Lower leg skin (tissue), 3 donors: ENCODE data around the gene ZNF280D.

ENCODE experiments used
- POLR2A ChIP-seq, 2 donors: fragments of 450-650 bp; IDR thresholded peaks; one replicate each; pipeline ENCODE4 v1.6.1; 2016 to 2017; ENCODE audit warnings: antibody characterized with exemption in 2 of 2, mild to moderate bottlenecking in 1 of 2, moderate library complexity in 1 of 2
- TF ChIP-seq, protein P1 (sequence below), 3 donors: fragments of 450-650 bp; IDR thresholded peaks; one replicate each; pipeline ENCODE4 v1.5.1; 2016; ENCODE audit warnings: antibody characterized with exemption in 3 of 3, mild to moderate bottlenecking in 3 of 3, moderate library complexity in 2 of 3

DNA sequence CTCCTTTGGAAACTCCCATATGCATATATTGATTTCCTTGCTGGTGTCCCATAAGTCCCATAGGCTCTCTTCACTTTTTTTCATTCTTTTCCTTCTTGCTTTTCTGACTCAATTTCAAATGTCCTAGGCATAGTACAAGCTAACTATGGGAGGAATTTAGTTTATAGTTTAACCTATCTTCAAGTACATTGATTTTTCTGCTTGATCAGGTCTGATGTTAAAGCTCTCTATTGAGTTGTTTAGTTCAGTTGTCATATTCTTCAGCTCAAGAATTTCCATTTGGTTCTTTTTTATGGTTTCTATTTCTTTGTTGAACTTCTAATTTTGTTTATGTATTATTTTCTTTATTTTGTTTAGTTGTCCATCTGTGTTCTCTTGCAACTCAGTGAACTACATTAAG lies 147.1 kb downstream of the ZNF280D start:
- TF ChIP-seq, protein P1, sequence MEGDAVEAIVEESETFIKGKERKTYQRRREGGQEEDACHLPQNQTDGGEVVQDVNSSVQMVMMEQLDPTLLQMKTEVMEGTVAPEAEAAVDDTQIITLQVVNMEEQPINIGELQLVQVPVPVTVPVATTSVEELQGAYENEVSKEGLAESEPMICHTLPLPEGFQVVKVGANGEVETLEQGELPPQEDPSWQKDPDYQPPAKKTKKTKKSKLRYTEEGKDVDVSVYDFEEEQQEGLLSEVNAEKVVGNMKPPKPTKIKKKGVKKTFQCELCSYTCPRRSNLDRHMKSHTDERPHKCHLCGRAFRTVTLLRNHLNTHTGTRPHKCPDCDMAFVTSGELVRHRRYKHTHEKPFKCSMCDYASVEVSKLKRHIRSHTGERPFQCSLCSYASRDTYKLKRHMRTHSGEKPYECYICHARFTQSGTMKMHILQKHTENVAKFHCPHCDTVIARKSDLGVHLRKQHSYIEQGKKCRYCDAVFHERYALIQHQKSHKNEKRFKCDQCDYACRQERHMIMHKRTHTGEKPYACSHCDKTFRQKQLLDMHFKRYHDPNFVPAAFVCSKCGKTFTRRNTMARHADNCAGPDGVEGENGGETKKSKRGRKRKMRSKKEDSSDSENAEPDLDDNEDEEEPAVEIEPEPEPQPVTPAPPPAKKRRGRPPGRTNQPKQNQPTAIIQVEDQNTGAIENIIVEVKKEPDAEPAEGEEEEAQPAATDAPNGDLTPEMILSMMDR (IDR thresholded peaks at IDR 0.05) = no peak
- TF ChIP-seq POLR2A (IDR thresholded peaks at IDR 0.05) = no peak
